COLO668 (cell line): Measurements from ENCODE around the gene KRTAP10-12.
A peak's percentile ranks its signal among the peaks of the same experiment; 100 is the strongest.

Source experiments
- DNase-seq: peaks from one replicate; lab custom pipeline; 2025; ENCODE audit not compliant: unreplicated experiment; lab: John Stamatoyannopoulos, UW

KRTAP10-12 gene

DNA sequence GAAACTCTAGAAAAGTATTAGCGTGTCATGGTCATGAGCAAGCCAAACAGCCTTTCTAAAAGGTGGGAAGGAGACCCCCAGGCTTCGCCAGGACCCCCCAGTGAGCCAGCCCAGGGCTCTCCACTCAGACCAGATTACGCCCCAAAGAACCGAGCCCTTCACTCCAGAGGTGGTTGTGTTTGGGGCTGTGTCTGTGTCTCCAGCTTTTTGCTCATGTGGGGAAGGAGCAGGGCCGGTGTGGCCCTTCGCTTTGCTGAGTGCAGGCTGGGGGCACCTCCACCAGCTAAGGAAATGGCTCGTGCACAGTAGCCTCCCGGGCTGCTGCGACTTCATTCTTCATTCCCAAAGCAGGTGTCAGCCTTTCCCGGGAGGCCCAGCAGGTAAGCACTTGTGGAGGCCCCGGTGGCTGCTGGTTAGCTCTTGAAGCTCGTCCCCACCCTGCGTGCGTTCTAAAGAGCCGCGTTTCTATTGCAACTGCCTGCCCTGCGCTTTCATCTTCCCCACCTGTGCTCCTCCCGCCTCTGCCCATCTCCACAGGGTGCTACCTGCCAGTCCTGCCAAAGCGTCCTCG lies 13.9 kb downstream of the KRTAP10-12 start:
- peak; percentile 94 for DNase-seq

DNA sequence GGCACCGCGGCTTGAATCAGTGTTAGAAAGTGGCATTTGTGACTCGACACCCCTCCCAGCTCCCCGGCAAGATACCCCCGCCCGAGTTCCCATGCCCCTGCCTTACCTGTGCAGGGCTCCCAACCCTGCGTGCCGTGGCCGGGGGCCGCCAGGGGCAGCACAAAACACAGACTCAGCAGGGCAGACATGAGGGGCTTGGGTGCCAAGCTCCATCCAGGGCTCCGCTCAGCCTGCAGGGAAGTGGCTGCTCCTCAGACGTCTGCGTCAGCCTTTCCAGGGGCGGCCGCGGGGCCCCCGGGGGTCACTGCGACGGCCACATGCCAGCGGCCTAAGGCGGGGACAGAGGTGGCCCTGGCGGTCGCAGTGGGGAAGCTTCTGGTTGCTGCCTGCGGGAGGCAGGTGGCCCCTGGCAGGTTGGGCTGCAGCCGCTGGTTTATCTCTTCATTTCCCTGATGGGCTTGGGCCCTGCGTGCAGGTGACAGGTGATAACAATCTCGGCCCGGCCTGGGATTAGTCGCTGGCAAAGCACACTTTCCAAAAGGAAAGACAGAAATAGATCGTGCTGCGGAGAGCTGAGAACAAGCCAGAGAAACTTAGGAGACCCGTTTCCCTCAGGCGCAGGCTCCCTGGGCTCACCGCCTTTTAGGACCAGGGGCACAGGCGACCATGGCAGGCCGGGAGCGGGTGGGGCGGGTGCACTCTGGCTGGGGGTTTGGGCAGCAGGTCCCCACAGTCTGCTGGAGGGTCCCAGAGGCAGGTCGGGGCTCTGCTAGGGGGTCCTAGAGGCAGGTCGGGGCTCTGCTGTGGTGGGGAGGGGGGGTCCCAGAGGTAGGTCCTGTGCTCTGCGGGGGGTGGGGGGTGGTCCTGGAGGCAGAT lies 14.6 kb downstream of the KRTAP10-12 start, which contains the start of gene TSPEAR:
TSS of gene TSPEAR (minus strand) at position 246 of the 876 bp plus-strand sequence. CDS start at position 188, 58 bp downstream.
- DNase-seq = peak; percentile 93

DNA sequence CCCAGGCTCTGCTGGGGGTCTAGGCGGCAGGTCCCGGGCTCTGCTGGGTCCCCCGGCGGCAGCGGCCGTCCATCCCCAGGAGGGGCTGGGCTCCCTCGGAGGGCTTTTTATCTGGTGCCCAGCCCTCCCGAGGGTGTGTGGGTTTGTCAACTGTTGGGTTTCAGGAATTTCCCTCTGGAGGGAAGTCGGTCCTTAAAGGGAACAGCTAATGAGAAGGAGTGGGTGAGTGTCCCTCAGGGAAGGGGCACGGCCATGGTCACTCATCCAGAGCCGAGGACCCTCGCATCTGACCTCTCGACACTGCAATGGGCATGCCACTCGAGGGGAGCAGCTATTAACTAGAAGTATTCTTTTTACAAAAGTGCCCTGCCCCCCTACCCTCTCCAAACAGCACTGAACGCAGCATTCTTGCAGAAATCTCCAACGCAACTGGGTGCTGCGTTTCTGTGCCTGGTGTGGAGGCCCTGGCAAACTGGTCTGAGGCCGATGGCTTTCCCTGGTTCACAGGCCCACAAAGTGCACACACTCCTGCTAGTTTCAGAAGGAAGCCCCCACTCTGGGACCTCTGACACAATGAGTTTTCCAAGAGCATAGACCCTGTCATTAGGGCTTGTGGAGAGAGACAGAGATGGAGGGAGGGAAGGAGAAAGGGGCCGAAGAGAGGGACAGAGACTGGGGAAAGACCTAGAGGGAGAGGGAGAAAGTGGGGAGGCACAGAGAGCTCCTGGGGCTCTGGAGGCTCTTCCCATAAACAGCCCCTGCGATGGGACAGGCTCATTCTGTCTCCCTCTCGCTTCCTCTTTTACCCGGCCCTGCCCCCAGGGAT lies 15.4 kb downstream of the KRTAP10-12 start:
- no peak for DNase-seq

DNA sequence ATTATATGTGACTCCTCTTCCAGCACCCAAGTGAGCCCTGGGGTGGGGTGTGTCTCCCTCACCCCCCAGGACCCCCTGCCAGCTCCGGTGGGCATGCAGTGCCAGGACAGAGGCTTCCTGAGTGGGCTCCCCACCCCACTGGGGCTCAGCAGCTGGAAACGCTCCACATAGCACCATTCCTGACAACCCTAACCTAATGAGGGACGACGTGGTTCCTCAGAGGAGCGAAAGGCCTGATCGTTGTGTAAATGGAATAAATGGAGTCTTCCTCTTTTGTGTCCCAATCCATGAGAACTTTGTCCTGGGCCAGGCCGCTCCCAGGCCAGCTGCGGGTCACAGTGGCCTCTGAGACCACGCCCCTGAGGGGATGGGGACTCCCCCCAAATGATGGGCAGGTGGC lies 16.2 kb downstream of the KRTAP10-12 start:
- no peak for DNase-seq

DNA sequence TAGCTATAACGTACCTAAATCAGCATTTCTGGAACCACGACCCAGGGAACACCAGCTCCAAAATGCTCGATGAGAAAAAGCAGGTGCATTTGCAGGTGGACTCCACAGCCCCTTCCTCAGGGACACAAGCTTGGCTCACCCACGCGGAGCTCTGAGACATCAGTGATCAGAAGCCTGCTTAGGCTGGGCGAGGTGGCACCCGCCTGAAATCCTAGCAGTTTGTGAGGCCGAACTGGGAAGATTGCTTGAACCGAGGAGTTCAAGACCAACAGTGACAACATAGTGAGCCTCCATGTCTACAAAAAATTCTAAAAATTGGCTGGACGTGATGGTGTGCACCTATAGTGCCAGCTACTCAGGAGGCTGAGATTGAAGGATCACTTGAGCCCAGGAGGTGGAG lies 16.9 kb downstream of the KRTAP10-12 start:
- no peak for DNase-seq

DNA sequence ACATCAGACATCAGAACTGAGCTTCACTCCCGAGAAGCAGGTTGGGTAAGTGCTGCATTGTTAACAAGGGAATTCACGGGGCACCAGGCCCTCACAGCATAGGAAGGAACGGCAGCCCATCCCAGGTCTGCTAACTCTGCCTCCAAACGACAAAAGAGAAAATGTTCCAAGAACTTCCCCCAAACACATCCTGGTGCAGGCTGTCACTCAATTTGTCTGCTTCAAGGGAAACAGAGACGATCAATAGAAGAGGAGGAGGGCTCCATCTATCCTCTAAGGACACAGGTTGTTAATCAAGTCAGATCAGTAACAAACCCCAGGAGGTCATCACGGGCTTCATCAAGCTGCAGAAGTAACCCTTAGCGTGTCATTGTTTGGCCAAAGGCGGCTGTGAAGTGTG lies 17.9 kb downstream of the KRTAP10-12 start:
- DNase-seq = no peak

DNA sequence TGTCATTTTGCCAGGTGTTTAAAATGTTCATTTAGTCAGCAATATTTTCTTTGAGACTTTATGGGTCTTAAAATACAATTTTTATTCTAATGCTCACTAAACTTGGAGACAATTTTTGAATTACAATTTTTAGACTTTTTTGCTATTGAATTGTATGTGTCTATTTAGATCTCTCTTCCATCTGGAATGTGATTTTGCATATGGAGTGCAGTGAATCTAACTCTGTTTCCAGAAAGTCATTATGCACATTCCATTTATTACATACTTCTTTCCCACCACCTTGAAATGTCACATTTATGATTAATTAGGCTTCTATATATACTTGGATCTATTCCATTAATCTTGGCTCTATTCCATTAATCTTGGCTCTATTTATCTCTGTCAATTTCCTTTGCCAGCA lies 20.0 kb downstream of the KRTAP10-12 start:
- no peak for DNase-seq

DNA sequence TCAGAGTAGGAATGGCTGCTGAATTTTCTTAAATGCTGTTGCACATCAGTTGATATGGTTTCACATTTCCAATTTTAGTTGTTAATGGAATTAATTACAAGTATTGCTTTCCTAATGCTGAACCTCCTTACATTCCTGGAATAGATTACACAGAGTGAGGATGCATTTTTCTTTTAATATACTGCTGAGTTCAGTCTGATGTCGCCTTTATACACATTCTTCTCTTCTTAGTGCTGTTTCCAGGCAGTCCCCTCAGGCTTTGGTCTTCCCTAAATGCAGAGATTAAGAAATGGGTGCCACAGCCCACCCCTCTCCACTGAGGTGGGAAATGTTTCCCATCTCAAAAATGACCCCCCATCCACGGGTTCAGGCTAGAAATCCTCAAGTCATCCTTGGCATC lies 21.1 kb downstream of the KRTAP10-12 start:
- no peak for DNase-seq

DNA sequence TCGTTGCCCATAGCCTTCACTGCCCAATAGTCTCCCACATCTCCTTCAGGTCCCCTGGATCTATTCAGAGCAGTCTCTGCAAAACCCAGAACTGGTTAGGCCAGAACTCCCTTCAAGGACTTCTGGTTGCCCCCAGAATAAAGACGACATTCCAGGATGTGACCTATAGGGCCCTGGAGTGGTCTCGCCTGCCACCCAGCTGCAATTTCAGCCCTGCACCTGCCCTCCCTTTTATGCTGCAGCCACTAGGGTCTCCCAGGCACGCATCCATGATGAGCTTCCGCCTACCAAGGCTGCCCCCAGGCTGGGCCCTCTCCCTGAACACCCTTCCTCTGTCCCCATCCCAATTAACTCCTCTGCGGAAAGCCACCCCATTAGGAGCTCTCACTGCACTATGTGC lies 21.6 kb downstream of the KRTAP10-12 start:
- no peak for DNase-seq

DNA sequence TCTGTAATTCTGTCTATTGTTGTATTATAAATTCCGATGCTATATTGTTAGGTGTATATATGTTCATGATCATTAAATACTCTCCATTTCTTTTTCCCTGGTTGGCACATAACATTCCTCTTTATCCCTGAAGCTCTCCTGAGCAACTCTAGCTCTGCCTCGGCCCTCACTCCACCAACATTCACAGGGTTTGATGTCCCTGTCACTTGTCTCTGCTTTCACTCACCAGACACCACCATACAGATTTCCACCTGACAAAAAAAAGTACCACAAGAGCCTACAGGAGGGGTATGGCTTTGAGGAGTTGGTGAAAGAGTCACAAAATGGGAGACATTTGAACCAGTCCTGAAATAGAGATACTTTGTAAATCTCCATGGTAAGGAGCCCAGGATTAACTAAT lies 23.2 kb downstream of the KRTAP10-12 start:
- DNase-seq = no peak

DNA sequence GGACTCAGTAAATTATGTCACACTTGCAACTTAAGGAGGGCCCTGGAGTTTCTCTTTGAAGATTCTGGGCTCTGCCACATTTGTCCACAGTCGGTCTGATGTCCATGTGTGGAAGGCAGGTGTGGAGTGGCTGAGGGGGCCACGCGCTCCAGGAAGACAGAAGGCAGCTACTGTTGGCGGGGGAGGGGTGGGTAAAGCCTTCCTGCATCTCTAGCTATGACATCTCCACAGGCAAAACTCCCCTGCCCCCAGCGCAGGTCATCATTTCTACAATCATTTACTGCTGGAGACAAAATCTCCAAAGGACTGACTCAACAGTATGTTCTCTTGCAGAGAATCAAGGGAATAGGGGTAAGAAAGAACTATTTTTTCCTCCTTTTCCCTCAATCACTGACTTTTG lies 25.8 kb downstream of the KRTAP10-12 start:
- peak; percentile 38 for DNase-seq

DNA sequence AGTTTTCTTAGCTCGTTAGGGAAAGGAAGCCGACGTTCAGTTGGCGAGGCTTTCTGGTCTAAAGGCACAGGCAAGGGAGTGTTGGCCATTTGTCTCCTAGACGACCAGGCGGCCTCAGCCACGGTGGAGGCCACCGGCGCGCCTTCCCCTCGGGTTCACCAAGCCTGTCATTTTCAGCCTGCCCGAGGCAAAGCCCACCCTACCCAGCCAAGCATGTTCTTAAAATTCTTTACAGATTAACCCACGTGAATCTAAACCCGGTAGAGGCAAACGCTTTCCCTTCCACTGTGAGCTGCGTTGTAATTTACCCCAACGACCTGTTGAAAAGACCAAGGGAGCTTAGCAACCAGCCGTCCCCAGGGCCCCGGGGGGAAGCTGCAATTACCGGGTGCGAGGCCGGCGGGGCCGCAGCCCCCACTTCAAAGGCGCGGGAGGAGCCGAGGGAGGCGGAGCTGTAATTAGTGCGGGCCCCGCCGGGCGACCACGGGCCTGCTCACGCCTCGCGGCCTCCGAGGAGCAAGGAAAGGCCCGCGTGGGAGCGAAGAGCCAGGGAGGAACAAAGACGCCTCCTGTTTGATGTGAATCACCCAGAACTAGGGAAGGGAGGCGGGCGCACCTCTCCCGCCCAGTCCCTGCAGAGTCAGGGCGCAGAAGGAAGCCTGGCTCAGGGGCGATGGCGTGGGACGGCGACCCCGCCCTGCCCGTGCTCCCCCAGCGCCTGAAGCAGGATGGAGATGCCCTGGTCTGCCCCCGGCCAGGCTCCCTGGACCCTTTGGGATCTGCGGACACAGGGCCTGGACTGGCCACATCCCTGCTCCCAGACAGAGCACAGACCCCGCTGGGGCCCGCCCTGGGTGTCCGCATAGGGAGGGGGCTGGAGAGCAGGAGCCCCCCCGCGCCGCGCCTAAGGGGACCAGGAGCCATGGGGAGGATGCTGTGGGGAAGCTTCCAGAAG lies 26.5 kb downstream of the KRTAP10-12 start:
- no peak for DNase-seq

DNA sequence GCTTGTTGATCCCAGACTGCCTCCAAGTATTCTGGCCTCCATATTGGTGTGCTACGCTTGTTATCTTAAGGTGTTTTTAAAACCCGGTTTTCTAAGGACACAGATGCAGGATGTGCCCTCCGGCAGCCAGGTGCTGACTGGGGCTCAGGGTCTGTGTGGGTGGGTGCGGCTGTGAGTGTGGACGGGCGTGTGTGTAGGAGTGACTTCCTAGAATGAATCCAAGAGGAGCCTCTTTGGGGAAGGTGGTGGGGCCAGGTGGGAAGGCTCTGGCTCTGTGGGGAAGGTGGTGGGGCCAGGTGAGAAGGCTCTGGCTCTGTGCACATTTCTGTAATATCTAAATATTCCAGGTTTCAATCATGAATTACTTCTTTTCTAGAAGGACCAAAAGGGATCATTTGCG lies 27.2 kb downstream of the KRTAP10-12 start:
- no peak for DNase-seq

DNA sequence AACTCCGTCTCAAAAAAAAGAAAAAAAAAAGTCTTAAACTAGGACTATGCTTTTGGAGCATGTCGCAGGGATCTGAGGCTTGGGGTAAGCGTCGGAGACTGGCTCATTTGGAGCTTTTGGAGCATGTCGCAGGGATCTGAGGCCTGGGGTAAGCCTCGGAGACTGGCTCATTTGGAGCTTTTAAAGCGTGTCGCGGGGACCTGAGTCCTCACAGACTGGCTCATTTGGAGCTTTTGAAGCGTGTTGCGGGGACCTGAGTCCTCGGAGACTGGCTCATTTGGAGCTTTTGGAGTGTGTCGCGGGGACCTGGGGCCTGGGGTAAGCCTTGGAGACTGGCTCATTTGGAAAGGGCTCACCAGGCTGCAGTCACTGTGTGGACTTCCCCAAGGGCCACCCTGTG lies 28.0 kb downstream of the KRTAP10-12 start:
- DNase-seq = no peak

DNA sequence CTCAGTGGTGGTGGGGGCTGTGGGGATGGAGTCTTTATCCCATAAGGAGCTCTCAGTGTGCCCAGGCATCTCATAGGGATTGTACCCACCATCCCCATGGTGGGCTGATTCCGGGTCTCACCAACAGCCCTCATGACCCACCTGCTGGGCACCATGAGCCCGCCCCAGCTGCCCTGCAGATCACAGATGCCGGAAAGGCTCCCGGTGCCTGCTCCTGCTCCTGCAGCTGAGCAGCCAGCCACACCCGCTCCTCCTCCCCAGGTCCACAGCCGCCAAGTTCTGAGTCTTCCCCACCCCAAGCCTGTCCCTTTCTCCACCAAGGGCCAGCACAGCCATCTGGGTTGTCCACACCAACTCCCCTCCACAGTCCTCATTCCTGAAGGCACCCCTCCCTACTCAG lies 29.9 kb downstream of the KRTAP10-12 start:
- no peak for DNase-seq

DNA sequence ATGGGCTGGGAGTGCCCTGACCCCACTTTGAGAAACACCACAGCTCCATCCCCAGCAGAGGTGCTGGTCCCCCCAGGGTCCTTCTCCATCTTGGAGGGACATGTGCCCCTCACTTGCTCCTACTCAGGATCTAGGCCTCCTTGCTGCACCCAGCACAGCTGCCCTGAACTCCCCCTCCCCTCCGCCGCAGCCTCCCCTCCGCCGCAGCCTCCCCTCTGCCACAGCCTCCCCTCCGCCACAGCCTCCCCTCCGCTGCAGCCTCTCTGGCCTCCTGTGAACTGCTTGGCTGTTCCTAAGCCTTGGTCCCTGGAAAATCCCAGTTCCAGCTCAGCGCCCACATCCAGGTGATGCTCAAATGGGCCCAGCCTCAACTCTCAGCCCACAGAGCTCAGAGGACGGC lies 30.3 kb downstream of the KRTAP10-12 start:
- DNase-seq = no peak

DNA sequence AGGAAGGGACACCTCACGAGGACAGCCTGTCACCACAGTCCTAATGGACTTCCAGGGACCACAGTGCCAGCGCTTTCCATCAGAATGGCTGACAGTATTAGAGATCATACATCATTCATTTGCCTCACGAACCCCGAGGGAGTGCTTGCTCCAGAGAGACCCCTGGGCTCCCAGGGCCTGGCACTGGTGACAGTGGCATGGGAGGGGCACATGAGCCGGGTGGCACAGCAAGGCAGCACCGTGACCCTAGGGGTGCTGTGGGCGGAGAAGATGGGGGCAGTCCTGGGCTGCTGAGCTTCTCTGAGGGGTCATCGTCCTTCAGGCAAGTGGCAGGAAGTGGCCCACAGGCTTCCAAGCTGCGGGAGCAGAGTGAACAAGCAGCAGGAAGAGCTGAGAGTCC lies 30.8 kb downstream of the KRTAP10-12 start:
- no peak for DNase-seq

DNA sequence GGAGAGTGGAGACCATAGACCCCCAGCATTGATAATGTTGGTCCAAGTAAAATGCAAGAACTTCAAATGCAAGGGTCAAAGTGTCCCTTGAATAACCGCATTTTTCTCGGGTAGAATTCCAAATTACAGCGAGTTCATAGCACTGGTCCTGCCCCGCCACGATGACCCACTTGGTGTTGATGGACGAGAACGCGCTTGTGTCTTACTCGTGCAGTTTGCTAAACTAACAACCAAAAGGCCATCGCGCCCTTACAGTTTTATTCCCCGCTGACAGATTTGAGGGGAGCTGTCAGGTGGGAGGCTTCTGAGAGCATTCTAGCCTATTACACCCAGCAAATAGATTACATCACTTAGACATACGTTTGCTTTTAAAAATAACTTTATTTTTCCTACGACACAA lies 31.7 kb downstream of the KRTAP10-12 start:
- no peak for DNase-seq

DNA sequence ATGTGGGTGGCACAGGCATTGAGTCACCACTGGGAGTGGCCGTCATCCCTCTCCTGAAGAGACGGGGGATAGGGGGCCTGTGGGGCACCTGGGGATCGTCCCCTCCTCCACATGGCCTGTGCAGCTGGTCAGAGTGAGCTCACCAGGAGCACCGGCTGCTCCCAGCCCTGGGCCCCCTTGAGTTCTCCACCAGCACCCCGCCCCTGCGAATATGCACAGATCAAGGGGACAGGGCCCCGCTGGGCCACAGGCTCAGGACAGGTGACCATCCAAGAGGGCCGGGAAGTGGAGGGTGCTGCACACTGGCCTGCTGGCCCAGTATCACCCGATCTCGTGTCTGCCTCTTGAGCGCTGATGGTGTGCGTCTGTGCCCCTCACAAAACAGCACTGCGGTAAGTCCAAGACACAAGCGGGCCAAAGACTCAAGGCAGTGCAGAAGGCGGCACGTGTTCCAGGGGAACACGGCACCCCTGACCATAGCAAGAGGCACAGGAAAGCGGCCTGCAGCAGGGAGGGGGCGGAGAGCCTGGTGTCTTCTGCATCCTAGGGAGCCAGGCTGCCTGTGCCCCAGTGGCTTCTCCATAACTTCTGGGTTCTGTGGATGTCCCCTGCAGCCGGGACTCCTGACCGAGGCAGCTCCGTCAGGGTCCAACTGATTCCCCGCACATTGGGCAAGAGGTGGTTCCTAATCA lies 32.5 kb downstream of the KRTAP10-12 start:
- no peak for DNase-seq

DNA sequence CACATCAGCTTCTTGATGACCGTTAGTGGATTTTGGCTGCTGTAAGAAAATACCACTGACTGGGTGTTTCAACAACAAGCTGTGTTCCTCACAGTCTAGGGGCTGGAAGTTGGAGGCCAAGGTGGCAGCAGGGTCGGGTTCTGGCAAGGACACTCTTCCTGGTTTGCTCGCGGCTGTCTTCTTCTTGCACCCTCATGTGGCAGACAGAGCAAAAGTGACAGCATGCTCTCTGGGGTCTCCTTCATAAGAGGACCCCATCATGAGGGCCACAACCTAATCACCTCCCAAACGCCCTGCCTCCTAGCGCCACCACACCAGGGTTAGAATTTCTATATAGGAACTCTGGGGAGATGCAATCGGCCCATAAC lies 33.0 kb downstream of the KRTAP10-12 start:
- no peak for DNase-seq
